Upper lobe of left lung (tissue), 6 donors: ENCODE results near the gene PLSCR1. TPM values are rescaled to one million over a fixed set of nuclear protein-coding genes. Genes with fewer than 3 reads are reported as not detected.

Experiments used
- ATAC-seq, 2 donors: fragments of 200-7000 bp; cut with Tn5 transposase; one replicate each; pipeline ENCODE4 v1.9.1; 2022; ENCODE audit warnings: mild to moderate bottlenecking in 2 of 2, moderate library complexity in 2 of 2; ENCODE audit not compliant: low FRiP score in 2 of 2
- DNase-seq, 2 donors: peaks; one replicate each; pipeline ENCODE4 v3.0.0-alpha.2; 2019 to 2020
- H3K27ac ChIP-seq, 4 donors: fragments of 200-600 bp; sonication (generic); one replicate each; pipeline ENCODE4 v1.5.1; 2016 to 2019
- H3K27me3 ChIP-seq, 4 donors: fragments of 200-600 bp; sonication (generic); one replicate each; pipeline ENCODE4 v1.5.1; 2017 to 2019
- H3K36me3 ChIP-seq, 4 donors: fragments of 200-600 bp; sonication (generic); one replicate each; pipeline ENCODE4 v1.5.1; 2016 to 2019
- H3K4me1 ChIP-seq, 4 donors: fragments of 200-600 bp; sonication (generic); one replicate each; pipeline ENCODE4 v1.5.1; 2018 to 2019
- H3K4me3 ChIP-seq, 4 donors: fragments of 200-600 bp; sonication (generic); one replicate each; pipeline ENCODE4 v1.5.1; 2017 to 2019; ENCODE audit warnings: mild to moderate bottlenecking in 2 of 4, moderate library complexity in 1 of 4
- H3K9me3 ChIP-seq, 4 donors: fragments of 200-600 bp; sonication (generic); one replicate each; pipeline ENCODE4 v1.5.1; 2018 to 2019
- CTCF ChIP-seq, 6 experiments: fragments of 450-650 bp in 4 of 6; fragments of 200-600 bp in 2 of 6; sonication (generic) in 2 of 6; IDR thresholded peaks; one replicate each; pipeline ENCODE4 v1.5.1; 2016 to 2019; ENCODE audit warnings: antibody characterized with exemption in 6 of 6
- EP300 ChIP-seq, 4 donors: sonication (generic); formaldehyde crosslinking; IDR thresholded peaks; one replicate each; pipeline ENCODE4 v1.5.1; 2017; ENCODE audit warnings: antibody characterized with exemption in 4 of 4, control low read depth in 2 of 4
- POLR2A ChIP-seq, 4 donors: fragments of 450-650 bp; IDR thresholded peaks; one replicate each; pipeline ENCODE4 v1.5.1; 2016 to 2017; ENCODE audit warnings: antibody characterized with exemption in 4 of 4, mild to moderate bottlenecking in 2 of 4
- POLR2AphosphoS5 ChIP-seq, 2 donors: sonication (generic); formaldehyde crosslinking; IDR thresholded peaks; one replicate each; pipeline ENCODE4 v1.5.1; 2017; ENCODE audit warnings: antibody characterized with exemption in 2 of 2
- WGBS, 2 donors: methylation state at CpG; one replicate each; pipeline ENCODE4 v1.1.5; 2017 to 2018; 5-methylcytosine and 5-hydroxymethylcytosine counted together
- total RNA-seq, 6 donors: library from RNA; depleted of rRNA in 4 of 6; stranded (reverse); fragments of >200 nt in 4 of 6; gene quantifications; one replicate each; pipeline versions ENCODE4 v1.1.0 to v1.2.1, GENCODE V29; 2016 to 2021
- donor health status: DM: no; HTN: no; CAD: no; lungs with moderate emphysema.
- donor health status: DM: no; HTN: yes; CAD: no; lungs with severe emphysema.

The PLSCR1 gene, protein sequence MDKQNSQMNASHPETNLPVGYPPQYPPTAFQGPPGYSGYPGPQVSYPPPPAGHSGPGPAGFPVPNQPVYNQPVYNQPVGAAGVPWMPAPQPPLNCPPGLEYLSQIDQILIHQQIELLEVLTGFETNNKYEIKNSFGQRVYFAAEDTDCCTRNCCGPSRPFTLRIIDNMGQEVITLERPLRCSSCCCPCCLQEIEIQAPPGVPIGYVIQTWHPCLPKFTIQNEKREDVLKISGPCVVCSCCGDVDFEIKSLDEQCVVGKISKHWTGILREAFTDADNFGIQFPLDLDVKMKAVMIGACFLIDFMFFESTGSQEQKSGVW
- total RNA-seq = 100 to 1,000 TPM in 3 of 6 donors, 10 to 100 TPM in 3; 77.4 to 173 (median 97.0) TPM

DNA sequence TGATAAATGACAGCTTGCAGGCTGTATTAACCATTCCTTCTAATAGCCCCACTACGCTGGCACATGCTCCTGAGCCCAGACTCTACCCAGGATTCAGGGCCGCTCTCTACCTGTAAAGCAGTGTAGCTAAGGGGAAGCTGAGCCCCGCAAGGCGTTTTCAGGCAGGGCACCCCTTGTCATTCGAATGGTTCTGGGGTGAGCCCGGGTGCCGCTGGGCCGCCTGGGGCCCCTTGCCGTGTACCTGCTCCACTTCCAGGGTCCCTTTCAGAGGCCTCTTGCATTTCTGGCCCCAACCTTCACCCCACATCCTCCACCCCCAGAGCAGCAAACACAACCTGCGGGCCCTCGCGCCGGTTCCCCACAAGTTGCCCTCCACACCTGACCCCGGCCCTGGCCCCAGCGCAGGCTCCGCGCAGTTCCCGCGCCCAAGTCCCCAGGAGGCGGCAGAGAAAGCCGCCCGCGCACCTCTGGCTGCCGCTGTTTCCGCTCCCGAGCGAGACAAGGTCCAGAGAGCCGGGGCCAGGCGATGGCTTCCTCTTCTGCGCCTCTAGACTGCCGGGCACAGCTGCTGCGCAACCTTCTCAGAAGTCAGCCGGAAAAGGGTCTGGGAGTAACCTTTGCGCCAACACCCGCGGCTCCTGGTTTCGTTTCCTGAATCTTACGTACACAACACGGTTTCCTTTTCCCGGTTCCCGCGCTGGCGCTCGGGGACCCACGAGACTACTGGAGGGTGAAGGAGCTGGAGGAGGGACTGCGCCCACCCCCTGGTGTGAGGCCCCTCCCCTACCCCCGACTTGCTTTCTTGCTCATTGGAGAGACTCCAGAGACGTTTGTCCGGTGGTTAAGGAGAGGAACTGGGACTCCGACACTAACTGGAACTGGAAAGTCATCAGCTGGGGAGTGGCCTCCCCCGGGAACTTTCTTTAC, at the start of gene PLSCR1:
PLSCR1 (minus strand) TSS at position 606 of the 927 bp plus-strand sequence. CDS start 8,055 bp downstream, outside the sequence.
- Histone ChIP-seq H3K4me1 (peaks cover 26 to 38% (median 30%) of the 10 kb centered on the region in 4 donors), H3K27ac (peak within 1 kb of the TSS; percentile 96 to 100 (median 98)), H3K27me3 (no peaks in the 10 kb centered on the region), H3K4me3 (peak within 1 kb of the TSS; percentile 67 to 84 (median 76)), H3K9me3 (no peaks in the 10 kb centered on the region), H3K36me3 (no peaks in the 10 kb centered on the region)
- ATAC-seq (peak; percentile 95 to 96), DNase-seq (peak; percentile 94 to 97)
- 0 to 1% methylated on average over 29 to 37 of the region's 51 CpGs for WGBS, 2 donors
- TF ChIP-seq EP300 (IDR thresholded peaks at IDR 0.05) = peak; percentile 89 to 97 (median 94)
- peak; percentile 97 to 98 for TF ChIP-seq POLR2AphosphoS5 (IDR thresholded peaks at IDR 0.05)
- TF ChIP-seq CTCF (IDR thresholded peaks at IDR 0.05) = no peak
- peak in 3 of 4 donors; percentile 90 to 97 (median 92) for TF ChIP-seq POLR2A (IDR thresholded peaks at IDR 0.05)

- H3K4me1 ChIP-seq = no peaks in the 10 kb centered on the region
- DNase-seq = no peak
- no peaks in the 10 kb centered on the region for H3K27me3 ChIP-seq
- 72 to 81% methylated on average over 3 of the region's 3 CpGs for WGBS, 2 donors
- no peak overlapping the region for H3K4me3 ChIP-seq
- TF ChIP-seq POLR2AphosphoS5 (IDR thresholded peaks at IDR 0.05) (no peak), POLR2A (IDR thresholded peaks at IDR 0.05) (no peak), CTCF (IDR thresholded peaks at IDR 0.05) (no peak), EP300 (IDR thresholded peaks at IDR 0.05) (no peak)
- no peaks in the 10 kb centered on the region for H3K36me3 ChIP-seq
- H3K27ac ChIP-seq = no peak overlapping the region
- ATAC-seq = no peak
- no peaks in the 10 kb centered on the region for H3K9me3 ChIP-seq
These were observed 49.4 kb upstream of the PLSCR1 start for GRCh38 chr3:146593776-146594175.

- Histone ChIP-seq H3K9me3 (no peaks in the 10 kb centered on the region), H3K36me3 (no peaks in the 10 kb centered on the region), H3K27me3 (no peaks in the 10 kb centered on the region), H3K4me3 (no peak overlapping the region), H3K27ac (no peak overlapping the region), H3K4me1 (no peaks in the 10 kb centered on the region)
- ATAC-seq (no peak), DNase-seq (no peak)
- 66% methylated on average over 2 of the region's 2 CpGs for WGBS, 2 donors
- no peak for TF ChIP-seq POLR2AphosphoS5 (IDR thresholded peaks at IDR 0.05)
- no peak for TF ChIP-seq POLR2A (IDR thresholded peaks at IDR 0.05)
- TF ChIP-seq EP300 (IDR thresholded peaks at IDR 0.05) = no peak
- TF ChIP-seq CTCF (IDR thresholded peaks at IDR 0.05) = no peak
These were observed 46.1 kb upstream of the PLSCR1 start for GRCh38 chr3:146590521-146590920.

GRCh38 chr3:146589899-146590508, 45.6 kb upstream of the PLSCR1 start:
- H3K27me3 ChIP-seq = no peaks in the 10 kb centered on the region
- H3K4me1 ChIP-seq = no peaks in the 10 kb centered on the region
- no peak overlapping the region for H3K27ac ChIP-seq
- no peaks in the 10 kb centered on the region for H3K36me3 ChIP-seq
- peak in 1 of 2 donors; percentile 61 for ATAC-seq
- no peak overlapping the region for H3K4me3 ChIP-seq
- no peak for DNase-seq
- 0 to 9% methylated on average over 1 of the region's 1 CpG for WGBS, 2 donors
- TF ChIP-seq EP300 (IDR thresholded peaks at IDR 0.05) = no peak
- TF ChIP-seq CTCF (IDR thresholded peaks at IDR 0.05) = peak in 5 of 6 experiments; percentile 42 to 54 (median 50)
- no peaks in the 10 kb centered on the region for H3K9me3 ChIP-seq
